K562 (cell line): Measurements from ENCODE around the gene RECK. TPM values are rescaled to one million over a fixed set of nuclear protein-coding genes. Genes with fewer than 3 reads are reported as not detected.
A peak's percentile ranks its signal among the peaks of the same experiment; 100 is the strongest.

Experiments
- BCOR ChIP-seq: fragments of 450-650 bp; IDR thresholded peaks from 2 replicates; pipeline ENCODE4 v1.6.1; 2016
- CBFA2T3 ChIP-seq: fragments of 450-650 bp; IDR thresholded peaks from 2 replicates; pipeline ENCODE4 v1.6.1; 2017
- CBX5 ChIP-seq: IDR thresholded peaks from 2 replicates; pipeline ENCODE4 v1.6.1; 2014; ENCODE audit warnings: low read depth, borderline replicate concordance
- ELF2 ChIP-seq: fragments of 250-450 bp; sonication (Bioruptor Pico); IDR thresholded peaks from 2 replicates; pipeline ENCODE4 v1.5.0; 2021; ENCODE audit warnings: mild to moderate bottlenecking
- ERF ChIP-seq: fragments of 450-650 bp; formaldehyde crosslinking; IDR thresholded peaks from 2 replicates; pipeline ENCODE4 v1.4.0; 2020; ENCODE audit warnings: mild to moderate bottlenecking, mixed read lengths
- FOXK2 ChIP-seq, 2 experiments: fragments of 450-650 bp; IDR thresholded peaks in 1 of 2; conservative IDR thresholded peaks in 1 of 2; 2 replicates each; pipeline ENCODE4 v1.6.1; 2016; ENCODE audit warnings: low read depth in 2 of 2, mild to moderate bottlenecking in 1 of 2
- HDAC1 ChIP-seq, 2 experiments: fragments of 450-650 bp; IDR thresholded peaks; 2 replicates each; pipeline ENCODE4 v1.6.1; 2016 to 2017; ENCODE audit warnings: inconsistent platforms in 1 of 2, mild to moderate bottlenecking in 1 of 2, moderate library complexity in 1 of 2
- ILF3 ChIP-seq: fragments of 450-650 bp; IDR thresholded peaks from 2 replicates; pipeline ENCODE4 v1.6.1; 2018; ENCODE audit warnings: antibody characterized with exemption, mild to moderate bottlenecking, moderate library complexity, borderline replicate concordance
- JUND ChIP-seq, 2 experiments: IDR thresholded peaks; 2 replicates in 1 of 2; 3 replicates in 1 of 2; pipeline ENCODE4 v1.6.1; 2011; ENCODE audit warnings: borderline replicate concordance in 2 of 2, low read depth in 2 of 2, low read length in 2 of 2, improper control_type of control experiment in 1 of 2, missing biosample characterization in 1 of 2, missing genetic modification characterization in 1 of 2, missing genetic modification reagents in 1 of 2
- MAZ ChIP-seq, 2 experiments: fragments of 450-650 bp in 1 of 2; sonication (generic) in 1 of 2; formaldehyde crosslinking; IDR thresholded peaks in 1 of 2; conservative IDR thresholded peaks in 1 of 2; 2 replicates each; pipeline versions ENCODE4 v1.4.0 to v1.5.0; 2020; ENCODE audit warnings: mild to moderate bottlenecking in 1 of 2, missing genetic modification reagents in 1 of 2
- MCM5 ChIP-seq: fragments of 450-650 bp; IDR thresholded peaks from 2 replicates; pipeline ENCODE4 v1.6.1; 2016; ENCODE audit warnings: low read depth
- MTA2 ChIP-seq: fragments of 450-650 bp; IDR thresholded peaks from 2 replicates; pipeline ENCODE4 v1.6.1; 2016; ENCODE audit warnings: low read depth
- NCOR1 ChIP-seq: fragments of 450-650 bp; IDR thresholded peaks from 2 replicates; pipeline ENCODE4 v1.6.1; 2016; ENCODE audit warnings: mild to moderate bottlenecking, moderate library complexity
- RFX5 ChIP-seq: IDR thresholded peaks from 2 replicates; pipeline ENCODE4 v1.6.1; 2011; ENCODE audit warnings: low read depth, mild to moderate bottlenecking, improper control_type of control experiment, low read length
- SMAD2 ChIP-seq: fragments of 150-350 bp; IDR thresholded peaks from 2 replicates; pipeline ENCODE4 v1.6.1; 2014; ENCODE audit warnings: low read depth, mild to moderate bottlenecking, low read length
- SMAD4 ChIP-seq: fragments of 250-450 bp; sonication (Bioruptor Pico); conservative IDR thresholded peaks from 2 replicates; pipeline ENCODE4 v1.8.0; 2021; ENCODE audit warnings: inconsistent platforms, mild to moderate bottlenecking, moderate library complexity
- TAL1 ChIP-seq: fragments of 450-650 bp; IDR thresholded peaks from 2 replicates; pipeline ENCODE4 v1.6.1; 2016; ENCODE audit warnings: mild to moderate bottlenecking
- TRIM24 ChIP-seq, 2 experiments: fragments of 450-650 bp; IDR thresholded peaks; 2 replicates each; pipeline ENCODE4 v1.6.1; 2016
- ZBTB2 ChIP-seq: fragments of 450-650 bp; IDR thresholded peaks from 2 replicates; pipeline ENCODE4 v1.6.1; 2016; ENCODE audit warnings: antibody characterized with exemption
- ZBTB33 ChIP-seq: sonication (generic); formaldehyde crosslinking; IDR thresholded peaks from 2 replicates; pipeline ENCODE4 v1.8.1; 2023; ENCODE audit warnings: mild to moderate bottlenecking, missing genetic modification reagents
- ZEB2 ChIP-seq: fragments of 450-650 bp; IDR thresholded peaks from 2 replicates; pipeline ENCODE4 v1.6.1; 2016
- ZFP1 ChIP-seq: fragments of 450-650 bp; formaldehyde crosslinking; IDR thresholded peaks from 2 replicates; pipeline ENCODE4 v1.4.0; 2020; ENCODE audit warnings: mild to moderate bottlenecking, mixed read lengths
- ZNF518B ChIP-seq: fragments of 250-450 bp; sonication (Bioruptor Pico); IDR thresholded peaks from 2 replicates; pipeline ENCODE4 v1.5.0; 2021; ENCODE audit warnings: mild to moderate bottlenecking, moderate library complexity
- ZNF668 ChIP-seq: fragments of 250-450 bp; sonication (Bioruptor Pico); IDR thresholded peaks from 2 replicates; pipeline ENCODE4 v1.8.0; 2022; ENCODE audit warnings: mild to moderate bottlenecking, inconsistent platforms
- polyA plus RNA-seq, 8 experiments: library from polyadenylated mRNA; depleted of rRNA in 4 of 8; stranded (reverse) in 5 of 8; unstranded in 3 of 8; fragments of >200 nt; fragmentation: Nextera tagmentation in 2 of 8; fragmentation: Illumina TruSeq in 1 of 8; extraction: Ambion mirVana in 2 of 8; extraction: Trizol in 1 of 8; gene quantifications; 2 replicates each; pipeline versions ENCODE4 v1.2.1 to v1.2.3, GENCODE V29; 2011 to 2014; ENCODE audit warnings: inconsistent platforms in 1 of 8, missing spikeins in 1 of 8
- total RNA-seq, 7 experiments: library from RNA; depleted of rRNA in 6 of 7; stranded (reverse); fragments of >200 nt in 6 of 7; fragmentation: Illumina TruSeq in 2 of 7; extraction: Trizol in 2 of 7; gene quantifications; 2 replicates each; pipeline versions ENCODE4 v1.2.1 to v1.2.3, GENCODE V29; 2011 to 2021; ENCODE audit warnings: low replicate concordance in 1 of 7

The RECK gene
- total and polyA plus RNA-seq, 9 of the 15 experiments (the other 6 are each of a cell fraction or from before 2014, with no cell fraction given): 0.04 to 0.36 (median 0.16) TPM

- no peak for TF ChIP-seq RFX5
- no peak for TF ChIP-seq CBX5
- peak; percentile 64 for TF ChIP-seq BCOR
- TF ChIP-seq SMAD4 (CRISPR knock-in tag): no peak
- TF ChIP-seq ILF3: no peak
- no peak for TF ChIP-seq MAZ (CRISPR knock-in tag; conservative IDR thresholded peaks at IDR 0.05 in 1 of 2, IDR thresholded peaks at IDR 0.05 in 1 of 2)
- no peak for TF ChIP-seq ELF2 (CRISPR knock-in tag)
- no peak for TF ChIP-seq ERF (CRISPR knock-in tag)
- TF ChIP-seq JUND (IDR thresholded peaks at IDR 0.05; ENCODE audit: borderline replicate concordance, low read depth, low read length): no peak
- no peak for TF ChIP-seq JUND (tag; IDR thresholded peaks at IDR 0.05; ENCODE audit: borderline replicate concordance, low read depth, low read length)
- peak; percentile 29 to 52; a peak in 3 of 4 replicates for TF ChIP-seq TRIM24 (IDR thresholded peaks at IDR 0.05)
- peak; percentile 48; the same call in 1 of the 2 replicates for TF ChIP-seq ZEB2
- TF ChIP-seq MCM5: no peak
- TF ChIP-seq HDAC1 (IDR thresholded peaks at IDR 0.05): no peak
- no peak for TF ChIP-seq FOXK2 (conservative IDR thresholded peaks at IDR 0.05 in 1 of 2, IDR thresholded peaks at IDR 0.05 in 1 of 2; ENCODE audit: low read depth in 2 of 2)
- no peak for TF ChIP-seq SMAD2
- peak; percentile 71 for TF ChIP-seq TAL1
- peak; percentile 92 for TF ChIP-seq CBFA2T3
- no peak for TF ChIP-seq ZNF668 (CRISPR knock-in tag)
- peak; percentile 61; the same call in 1 of the 2 replicates for TF ChIP-seq ZBTB2
- peak; percentile 25; the same call in 1 of the 2 replicates for TF ChIP-seq ZBTB33 (CRISPR knock-in tag)
- no peak for TF ChIP-seq ZNF518B (CRISPR knock-in tag)
- peak; percentile 69 for TF ChIP-seq NCOR1
- TF ChIP-seq ZFP1 (CRISPR knock-in tag): no peak
- TF ChIP-seq MTA2: peak; percentile 41; the same call in 1 of the 2 replicates
Observed at GRCh38 chr9:36142510-36143244, 106.0 kb downstream of the RECK start (continued).
